NCI-H69 (cell line): ENCODE data around the gene BTRC.

ENCODE experiments used
- DNase-seq: peaks from one replicate; lab custom pipeline; 2025; lab: John Stamatoyannopoulos, UW

BTRC gene

GRCh38 chr10:101484175-101484745 is 130.3 kb downstream of the BTRC start:
- peak; percentile 28 for DNase-seq

GRCh38 chr10:101485207-101485606 is 131.2 kb downstream of the BTRC start:
- peak; percentile 26 for DNase-seq

- DNase-seq, result peak; percentile 95
These were observed 132.0 kb downstream of the BTRC start for GRCh38 chr10:101485681-101486554.

- DNase-seq, result peak; percentile 80
These were observed 133.4 kb downstream of the BTRC start for GRCh38 chr10:101487399-101487798.

- peak; percentile 89 for DNase-seq
These were observed 135.4 kb downstream of the BTRC start for GRCh38 chr10:101489355-101489754.

- no peak for DNase-seq
These were observed 136.1 kb downstream of the BTRC start for GRCh38 chr10:101490026-101490425.

- peak; percentile 86 for DNase-seq
These were observed 138.2 kb downstream of the BTRC start for GRCh38 chr10:101492205-101492604.

GRCh38 chr10:101492814-101493213 is 138.8 kb downstream of the BTRC start:
- no peak for DNase-seq

- DNase-seq, result peak; percentile 56
These were observed 139.3 kb downstream of the BTRC start for GRCh38 chr10:101493249-101493648.

GRCh38 chr10:101493782-101494281 is 139.9 kb downstream of the BTRC start:
- DNase-seq, result peak; percentile 65

- peak; percentile 52 for DNase-seq
These were observed 140.7 kb downstream of the BTRC start for GRCh38 chr10:101494650-101495049.

- peak; percentile 76 for DNase-seq
These were observed 141.5 kb downstream of the BTRC start for GRCh38 chr10:101495324-101495925.

- no peak for DNase-seq
These were observed 150.5 kb downstream of the BTRC start for GRCh38 chr10:101504438-101504837.

GRCh38 chr10:101506829-101507661 is 153.1 kb downstream of the BTRC start:
- DNase-seq, result peak; percentile 52

GRCh38 chr10:101507828-101508227 is 153.9 kb downstream of the BTRC start:
- peak; percentile 36 for DNase-seq

GRCh38 chr10:101511938-101512337 is 158.0 kb downstream of the BTRC start:
- no peak for DNase-seq

GRCh38 chr10:101512738-101513137 is 158.8 kb downstream of the BTRC start:
- DNase-seq, result no peak

GRCh38 chr10:101513733-101514132 is 159.8 kb downstream of the BTRC start:
- no peak for DNase-seq

- no peak for DNase-seq
These were observed 171.9 kb downstream of the BTRC start for GRCh38 chr10:101525848-101526247.

- no peak for DNase-seq
These were observed 175.2 kb downstream of the BTRC start for GRCh38 chr10:101529207-101529606.

GRCh38 chr10:101529725-101530553 is 176.0 kb downstream of the BTRC start:
- DNase-seq, result peak; percentile 72
